HT1080 (cell line): Measurements from ENCODE around the gene NUDC. TPM values are rescaled to one million over a fixed set of nuclear protein-coding genes. Genes with fewer than 3 reads are reported as not detected.
A peak's percentile ranks its signal among the peaks of the same experiment; 100 is the strongest.
"Not testable (repeated sequence)": the region's sequence is repeated elsewhere in the genome, so short reads cannot be mapped to it uniquely, and the experiment has no call there.

Source experiments
- DNase-seq: peaks from one replicate; pipeline ENCODE4 v3.0.0-alpha.2; 2015; ENCODE audit warnings: low read depth
- polyA plus RNA-seq, 2 experiments: library from polyadenylated mRNA; depleted of rRNA; stranded (reverse); fragments of >200 nt; gene quantifications; 2 replicates each; pipeline ENCODE4 v1.2.3, GENCODE V29; 2015
- total RNA-seq: library from RNA; depleted of rRNA; stranded (reverse); fragments of >200 nt; shearing (Covaris generic); gene quantifications from 2 replicates; pipeline ENCODE4 v1.2.3, GENCODE V29; 2014; rRNA removed

The NUDC gene
- 142 and 182 TPM in 2 replicates for total RNA-seq
- polyA plus RNA-seq (2015; cell fraction: cytosol; rRNA removed) = 156 and 165 TPM in 2 replicates
- polyA plus RNA-seq (2015; cell fraction: nucleus; rRNA removed) = 110 and 123 TPM in 2 replicates

- DNase-seq = peak; percentile 96
Measured at GRCh38 chr1:26921540-26922430, at the start of gene NUDC. NUDC (plus strand) TSS chr1:26921743; CDS start chr1:26921849, 106 bp downstream.

- not testable (repeated sequence) for DNase-seq
Measured at GRCh38 chr1:26873097-26873496, 48.4 kb upstream of the NUDC start.

- DNase-seq = no peak
Measured at GRCh38 chr1:26874896-26875295, 46.6 kb upstream of the NUDC start.

- DNase-seq = no peak
Measured at GRCh38 chr1:26877326-26877725, 44.2 kb upstream of the NUDC start.

- no peak for DNase-seq
Measured at GRCh38 chr1:26879793-26880192, 41.8 kb upstream of the NUDC start.

- DNase-seq = not testable (repeated sequence)
Measured at GRCh38 chr1:26881611-26882010, 39.9 kb upstream of the NUDC start.

- DNase-seq = no peak
Measured at GRCh38 chr1:26882696-26883463, 38.7 kb upstream of the NUDC start.

GRCh38 chr1:26887125-26887524 is 34.4 kb upstream of the NUDC start:
- peak; percentile 33 for DNase-seq

- DNase-seq = no peak
Measured at GRCh38 chr1:26888231-26888630, 33.3 kb upstream of the NUDC start.

GRCh38 chr1:26889551-26890466 is 31.7 kb upstream of the NUDC start, which contains the start of gene GPN2:
GPN2 (minus strand) TSS chr1:26890283; CDS start chr1:26890096, 187 bp downstream.
- peak; percentile 61 for DNase-seq

- no peak for DNase-seq
Measured at GRCh38 chr1:26890467-26890796, 31.1 kb upstream of the NUDC start.

- DNase-seq = no peak
Measured at GRCh38 chr1:26894263-26894662, 27.3 kb upstream of the NUDC start.

GRCh38 chr1:26897351-26897750 is 24.2 kb upstream of the NUDC start:
- no peak for DNase-seq

- DNase-seq = peak; percentile 78
Measured at GRCh38 chr1:26900001-26900814, 21.3 kb upstream of the NUDC start, which contains the start of gene GPATCH3. GPATCH3 (minus strand) TSS chr1:26900467; CDS start chr1:26900442, 25 bp downstream.

GRCh38 chr1:26900815-26901511 is 20.6 kb upstream of the NUDC start:
- DNase-seq = no peak

GRCh38 chr1:26907071-26907917 is 14.2 kb upstream of the NUDC start:
- DNase-seq = peak; percentile 92

- no peak for DNase-seq
Measured at GRCh38 chr1:26909951-26910342, 11.6 kb upstream of the NUDC start.
